PC-9 (cell line): ENCODE data around the gene ADCY2. TPM values are rescaled to one million over a fixed set of nuclear protein-coding genes. Genes with fewer than 3 reads are reported as not detected.

Experiments used
- BruUV-seq: library from RNA; stranded (reverse); fragments of 400-500 nt; replicated peaks from 2 replicates; lab custom pipeline; 2021; lab: Mats Ljungman, UMichigan
- CTCF ChIA-PET: fragments of 300-600 bp; sonication (Branson Sonifier 250); formaldehyde crosslinking; loops from one replicate; lab custom pipeline; 2022; ENCODE audit warnings: antibody characterized with exemption; lab: Charles Lee
- POLR2A ChIA-PET: fragments of 300-600 bp; sonication (Branson Sonifier 250); formaldehyde crosslinking; loops from one replicate; lab custom pipeline; 2022; ENCODE audit warnings: antibody characterized with exemption; ENCODE audit not compliant: unreplicated experiment; lab: Charles Lee
- DNase-seq, 2 experiments: peaks; one replicate each; pipeline versions ENCODE4 v3.0.0 to v3.0.0-alpha.2; 2015 to 2022; ENCODE audit warnings: mixed read lengths in 1 of 2
- H2AFZ ChIP-seq: fragments of 200-600 bp; sonication (generic); 2 replicates; pipeline ENCODE4 v1.8.1; 2017; ENCODE audit warnings: antibody characterized with exemption
- H3F3A ChIP-seq: fragments of 200-600 bp; sonication (generic); 2 replicates; pipeline ENCODE4 v1.8.1; 2017; ENCODE audit warnings: antibody characterized with exemption, mild to moderate bottlenecking, low read depth; ENCODE audit not compliant: insufficient read depth
- H3K27ac ChIP-seq: fragments of 200-600 bp; sonication (generic); 2 replicates; pipeline ENCODE4 v1.6.1; 2016; ENCODE audit warnings: mixed run types
- H3K27me3 ChIP-seq: fragments of 200-600 bp; sonication (generic); 2 replicates; pipeline ENCODE4 v1.6.1; 2016; ENCODE audit warnings: low read depth, mixed run types; ENCODE audit not compliant: insufficient read depth
- H3K36me3 ChIP-seq: fragments of 200-600 bp; sonication (generic); 2 replicates; pipeline ENCODE4 v1.6.1; 2016; ENCODE audit warnings: low read depth, mixed run types
- H3K4me1 ChIP-seq: fragments of 200-600 bp; sonication (generic); replicated peaks from 2 replicates; pipeline ENCODE4 v1.6.1; 2016; ENCODE audit warnings: mixed run types; ENCODE audit not compliant: insufficient read depth
- H3K4me2 ChIP-seq: fragments of 200-600 bp; sonication (generic); 2 replicates; pipeline ENCODE4 v1.6.1; 2017; ENCODE audit warnings: mixed run types
- H3K4me3 ChIP-seq: fragments of 200-600 bp; sonication (generic); 2 replicates; pipeline ENCODE4 v1.6.1; 2016; ENCODE audit warnings: mixed run types
- H3K79me2 ChIP-seq: fragments of 200-600 bp; sonication (generic); 2 replicates; pipeline ENCODE4 v1.6.1; 2017; ENCODE audit warnings: low read depth, mixed run types
- H3K9me2 ChIP-seq: fragments of 200-600 bp; sonication (generic); 2 replicates; pipeline ENCODE4 v1.8.1; 2017; ENCODE audit warnings: mild to moderate bottlenecking; ENCODE audit not compliant: insufficient read depth
- H3K9me3 ChIP-seq: fragments of 200-600 bp; sonication (generic); 2 replicates; pipeline ENCODE4 v1.8.1; 2016; ENCODE audit warnings: low read depth; ENCODE audit not compliant: insufficient read depth
- H4K20me1 ChIP-seq: fragments of 200-600 bp; sonication (generic); 2 replicates; pipeline ENCODE4 v1.8.1; 2017; ENCODE audit not compliant: insufficient read depth
- EZH2 ChIP-seq: fragments of 200-600 bp; sonication (generic); IDR thresholded peaks from 2 replicates; pipeline ENCODE4 v1.8.0; 2017; ENCODE audit warnings: antibody characterized with exemption, low read depth
- intact Hi-C: fragments of 100-400 bp; cut with micrococcal nuclease; formaldehyde crosslinking; loops from one replicate; pipeline ENCODE4 v1.10.0; 2022; ENCODE audit not compliant: unreplicated experiment
- total RNA-seq: library from RNA; stranded (reverse); gene quantifications from 2 replicates; pipeline ENCODE4 v1.2.3, GENCODE V29; 2021
- TF ChIP-seq, protein P1 (sequence below): fragments of 200-600 bp; sonication (generic); conservative IDR thresholded peaks from 2 replicates; pipeline ENCODE4 v1.6.1; 2017; ENCODE audit warnings: mixed run types, antibody characterized with exemption, mild to moderate bottlenecking, moderate library complexity

Gene ADCY2
- total RNA-seq, 1 experiment from 2014 or later, result not detected

DNA sequence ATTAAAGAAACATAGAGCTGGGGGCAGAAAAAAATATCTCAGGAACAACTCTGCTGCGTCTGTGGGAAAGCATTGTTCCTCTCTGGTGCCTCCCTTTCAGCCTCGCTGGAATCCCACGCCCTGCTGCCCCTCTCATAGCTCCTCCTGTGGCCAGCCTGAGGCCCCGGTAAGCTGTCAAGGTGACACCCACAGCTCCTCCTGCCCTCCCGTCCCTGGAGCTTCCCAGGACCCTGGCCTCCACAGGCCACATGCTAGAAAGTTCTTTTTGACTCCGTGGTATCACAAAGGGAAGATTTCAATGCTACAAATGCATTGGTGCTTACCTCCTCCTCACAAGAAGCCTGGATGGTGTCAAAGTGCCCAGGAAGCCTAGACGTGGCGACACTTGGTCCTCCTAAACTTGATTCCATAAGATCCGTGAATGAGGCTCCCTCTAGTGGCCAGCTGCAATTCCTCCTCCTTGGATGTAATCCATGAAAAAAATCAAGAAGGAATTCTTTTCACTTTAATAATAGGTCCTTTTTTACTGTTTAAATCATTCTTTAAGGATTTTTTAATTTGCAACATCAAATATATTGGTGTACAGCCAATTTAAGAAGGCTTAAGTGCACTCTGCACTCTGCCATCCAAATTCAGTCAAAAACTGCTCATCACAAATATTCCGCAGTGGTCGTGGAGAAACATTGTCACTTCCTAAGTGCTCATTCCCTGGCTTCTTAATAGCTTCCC, 350.1 kb downstream of the ADCY2 start:
- ChIA-PET POLR2A (no interaction called here), CTCF (interaction anchor here (0.8 to 1.1 kb wide), 2 partner anchors 9 to 667 kb away, joined by 3 to 4 read pairs; no protein-coding TSS in a partner anchor)
- BruUV-seq, result no TSS peak
- H3K9me2 ChIP-seq, result no peaks in the 10 kb centered on the region
- H3K79me2 ChIP-seq, result no peaks in the 10 kb centered on the region
- no peaks in the 10 kb centered on the region for H4K20me1 ChIP-seq
- no peak overlapping the region for H3K4me2 ChIP-seq
- H3K9me3 ChIP-seq, result no peaks in the 10 kb centered on the region
- H3K36me3 ChIP-seq, result no peaks in the 10 kb centered on the region
- TF ChIP-seq EZH2, result no peak
- TF ChIP-seq, protein P1, sequence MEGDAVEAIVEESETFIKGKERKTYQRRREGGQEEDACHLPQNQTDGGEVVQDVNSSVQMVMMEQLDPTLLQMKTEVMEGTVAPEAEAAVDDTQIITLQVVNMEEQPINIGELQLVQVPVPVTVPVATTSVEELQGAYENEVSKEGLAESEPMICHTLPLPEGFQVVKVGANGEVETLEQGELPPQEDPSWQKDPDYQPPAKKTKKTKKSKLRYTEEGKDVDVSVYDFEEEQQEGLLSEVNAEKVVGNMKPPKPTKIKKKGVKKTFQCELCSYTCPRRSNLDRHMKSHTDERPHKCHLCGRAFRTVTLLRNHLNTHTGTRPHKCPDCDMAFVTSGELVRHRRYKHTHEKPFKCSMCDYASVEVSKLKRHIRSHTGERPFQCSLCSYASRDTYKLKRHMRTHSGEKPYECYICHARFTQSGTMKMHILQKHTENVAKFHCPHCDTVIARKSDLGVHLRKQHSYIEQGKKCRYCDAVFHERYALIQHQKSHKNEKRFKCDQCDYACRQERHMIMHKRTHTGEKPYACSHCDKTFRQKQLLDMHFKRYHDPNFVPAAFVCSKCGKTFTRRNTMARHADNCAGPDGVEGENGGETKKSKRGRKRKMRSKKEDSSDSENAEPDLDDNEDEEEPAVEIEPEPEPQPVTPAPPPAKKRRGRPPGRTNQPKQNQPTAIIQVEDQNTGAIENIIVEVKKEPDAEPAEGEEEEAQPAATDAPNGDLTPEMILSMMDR, result peak; percentile 98
- H3K4me1 ChIP-seq, result no peaks in the 10 kb centered on the region
- H3K27me3 ChIP-seq, result peaks cover 40% of the 10 kb centered on the region
- no peak overlapping the region for H3K27ac ChIP-seq
- no peaks in the 10 kb centered on the region for H3F3A ChIP-seq
- peak; percentile 52 to 76 for DNase-seq
- H2AFZ ChIP-seq, result no peak overlapping the region
- H3K4me3 ChIP-seq, result no peak overlapping the region
- intact Hi-C loops, result loop anchor here (1.0 to 5.0 kb wide), 3 partner anchors 485 to 1114 kb away; partner anchors contain the start of genes NSUN2 and SRD5A1

DNA sequence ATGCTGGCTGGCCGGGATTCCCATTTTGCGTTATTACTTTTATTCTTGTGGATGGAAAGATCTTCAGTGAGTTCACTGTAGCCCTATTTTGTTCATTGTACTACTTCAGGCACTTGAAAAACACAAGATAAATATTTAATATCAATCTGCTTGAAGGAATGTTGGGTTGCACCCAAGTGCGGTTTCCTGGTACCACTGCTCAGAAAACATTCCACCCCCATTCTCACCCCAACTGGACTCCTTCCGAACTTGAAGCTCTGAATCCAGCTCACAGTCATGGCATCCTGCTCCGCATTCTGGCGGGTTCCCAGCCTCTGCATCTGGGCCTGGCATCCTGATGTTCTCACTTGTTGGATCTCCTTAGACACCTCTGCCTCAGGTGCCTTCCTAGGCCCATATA, 351.8 kb downstream of the ADCY2 start:
- H3K9me2 ChIP-seq, result no peaks in the 10 kb centered on the region

DNA sequence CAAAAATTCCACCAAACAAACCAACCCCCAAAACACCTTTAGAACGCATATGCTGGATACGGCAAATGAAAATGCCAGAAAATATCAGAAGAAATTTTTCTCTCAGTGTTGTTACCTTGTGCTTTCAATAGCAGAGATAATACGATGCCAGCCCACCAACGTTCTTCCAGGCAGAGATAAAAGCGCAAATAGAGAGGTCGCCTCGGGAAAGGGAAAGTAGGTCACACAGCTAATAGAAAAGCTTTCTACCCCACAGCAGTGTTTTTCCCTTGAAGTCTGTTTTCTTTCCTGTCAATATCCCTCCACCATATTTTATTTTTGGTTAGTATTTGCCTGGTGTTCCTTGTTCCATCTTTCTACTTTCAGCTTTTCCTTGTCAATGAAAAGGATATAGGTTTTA, 353.7 kb downstream of the ADCY2 start:
- no peaks in the 10 kb centered on the region for H4K20me1 ChIP-seq
- ChIA-PET CTCF (no interaction called here), POLR2A (no interaction called here)
- no peak overlapping the region for H3K4me3 ChIP-seq
- no peak overlapping the region for H3K27ac ChIP-seq
- BruUV-seq, result no TSS peak
- H3K4me1 ChIP-seq, result no peaks in the 10 kb centered on the region
- H2AFZ ChIP-seq, result no peak overlapping the region
- H3K27me3 ChIP-seq, result peaks cover 63% of the 10 kb centered on the region
- H3K79me2 ChIP-seq, result no peaks in the 10 kb centered on the region
- no peaks in the 10 kb centered on the region for H3K9me2 ChIP-seq
- H3K4me2 ChIP-seq, result no peak overlapping the region
- intact Hi-C loops, result loop anchor here (5.0 kb wide), 1 partner anchor 1117 kb away; the partner anchor contains the start of genes NSUN2 and SRD5A1
- no peak for DNase-seq
- H3F3A ChIP-seq, result no peaks in the 10 kb centered on the region
- no peak for TF ChIP-seq EZH2
- TF ChIP-seq, protein P1, result no peak
- H3K36me3 ChIP-seq, result no peaks in the 10 kb centered on the region
- H3K9me3 ChIP-seq, result no peaks in the 10 kb centered on the region

More for the DNA sequence above, 351.8 kb downstream of the ADCY2 start:
- BruUV-seq, result no TSS peak
- Histone ChIP-seq H3K27ac (no peak overlapping the region), H3K4me2 (no peak overlapping the region), H3K27me3 (peaks cover 55% of the 10 kb centered on the region), H3K4me1 (no peaks in the 10 kb centered on the region), H3K9me3 (no peaks in the 10 kb centered on the region), H4K20me1 (no peaks in the 10 kb centered on the region), H3F3A (no peaks in the 10 kb centered on the region), H2AFZ (no peak overlapping the region), H3K79me2 (no peaks in the 10 kb centered on the region), H3K4me3 (no peak overlapping the region), H3K36me3 (no peaks in the 10 kb centered on the region)
- CTCF ChIA-PET, result no interaction called here
- DNase-seq, result no peak
- TF ChIP-seq, protein P1, result no peak
- no peak for TF ChIP-seq EZH2
- intact Hi-C loops, result loop anchor here (5.0 kb wide), 1 partner anchor 1115 kb away; the partner anchor contains the start of genes NSUN2 and SRD5A1
- POLR2A ChIA-PET, result no interaction called here
